Measurements from ENCODE around the gene CBX6. TPM values are rescaled to one million over a fixed set of nuclear protein-coding genes. Genes with fewer than 3 reads are reported as not detected.
A peak's percentile ranks its signal among the peaks of the same experiment; 100 is the strongest.

Gene CBX6
- total RNA-seq, 1 donor from 2014 or later: 61.6 TPM

DNA sequence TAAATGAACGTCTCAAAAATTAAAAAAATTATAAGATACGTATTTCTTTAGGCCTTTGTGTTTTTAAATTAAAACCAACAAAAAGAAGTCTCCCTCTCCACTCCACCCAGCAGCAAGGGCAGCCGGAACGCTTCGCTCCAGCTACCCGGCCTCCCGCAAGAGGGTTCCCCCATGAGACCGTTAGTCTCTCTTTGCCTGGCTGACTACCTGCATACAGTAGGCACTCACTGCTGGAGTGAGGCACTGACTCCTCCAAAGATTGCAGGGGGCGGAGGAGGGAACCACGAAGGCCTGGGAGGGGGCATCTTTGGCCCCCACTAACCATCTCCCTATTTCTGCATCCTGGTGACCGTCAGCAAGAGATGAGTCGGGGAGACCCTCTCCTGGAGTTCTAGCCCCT lies 10.1 kb downstream of the CBX6 start:
- intact Hi-C loops (cut with DNase I): no loop called here
- no peak for ATAC-seq
- Histone ChIP-seq H3K27me3 (no peaks in the 10 kb centered on the region), H3K36me3 (peaks cover 15% of the 10 kb centered on the region), H3K4me1 (peaks cover 20% of the 10 kb centered on the region), H3K4me3 (no peak overlapping the region), H3K9me3 (no peaks in the 10 kb centered on the region), H3K27ac (no peak overlapping the region)
- no peak for TF ChIP-seq CTCF (IDR thresholded peaks at IDR 0.05)
- DNase-seq: peak; percentile 40

GRCh38 chr22:38861170-38861876 lies 10.7 kb downstream of the CBX6 start:
- intact Hi-C loops (cut with DNase I): no loop called here
- Histone ChIP-seq H3K4me3 (no peak overlapping the region), H3K27me3 (no peaks in the 10 kb centered on the region), H3K27ac (no peak overlapping the region), H3K36me3 (peaks cover 10% of the 10 kb centered on the region), H3K9me3 (no peaks in the 10 kb centered on the region), H3K4me1 (peaks cover 20% of the 10 kb centered on the region)
- DNase-seq: peak; percentile 54
- TF ChIP-seq CTCF (IDR thresholded peaks at IDR 0.05): no peak
- no peak for ATAC-seq

- Histone ChIP-seq H3K4me1 (peaks cover 20% of the 10 kb centered on the region), H3K27me3 (no peaks in the 10 kb centered on the region), H3K27ac (no peak overlapping the region), H3K9me3 (no peaks in the 10 kb centered on the region), H3K36me3 (peaks cover 4% of the 10 kb centered on the region), H3K4me3 (no peak overlapping the region)
- no peak for ATAC-seq
- no peak for TF ChIP-seq CTCF (IDR thresholded peaks at IDR 0.05)
- no peak for DNase-seq
- intact Hi-C loops (cut with DNase I): no loop called here
Measured at GRCh38 chr22:38860283-38861169, 11.5 kb downstream of the CBX6 start.

DNA sequence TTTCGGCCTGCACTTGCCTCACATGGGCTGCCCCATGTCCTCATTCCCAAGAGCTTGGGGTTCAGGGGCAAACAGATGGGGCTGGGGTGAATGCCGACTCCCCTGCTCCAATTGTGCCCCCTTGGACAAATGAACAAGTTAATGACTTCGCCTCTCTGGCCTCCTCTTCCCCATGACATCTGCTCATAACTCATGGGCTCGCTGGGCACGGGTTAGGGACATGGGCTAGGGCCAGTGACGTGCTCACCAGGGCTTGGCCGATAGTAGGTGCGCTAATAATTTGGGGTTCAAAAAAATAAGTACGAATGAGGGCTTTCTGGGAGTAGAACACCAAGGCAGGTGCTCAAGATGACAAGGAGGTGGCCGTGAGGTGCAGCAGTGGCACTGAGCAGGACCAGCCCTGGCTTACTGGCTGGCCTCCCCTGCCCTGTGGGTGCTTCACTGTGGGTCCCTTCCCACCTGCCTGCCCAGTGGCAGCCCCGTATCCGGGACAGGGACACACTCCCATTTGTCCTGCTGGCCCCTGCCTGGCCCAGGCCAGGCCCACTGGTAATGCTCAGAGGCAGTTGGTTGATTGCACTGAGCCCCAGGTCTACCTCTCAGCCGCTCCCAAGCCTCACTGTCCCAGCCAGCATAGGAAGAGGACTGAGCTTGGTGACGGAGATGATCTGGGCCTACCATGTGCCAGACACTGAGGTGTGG lies 12.3 kb downstream of the CBX6 start:
- no peak for ATAC-seq

More for the DNA sequence above, 12.3 kb downstream of the CBX6 start:
- Histone ChIP-seq H3K4me1 (peaks cover 12% of the 10 kb centered on the region), H3K27ac (no peak overlapping the region), H3K27me3 (no peaks in the 10 kb centered on the region), H3K4me3 (no peak overlapping the region), H3K9me3 (no peaks in the 10 kb centered on the region), H3K36me3 (no peaks in the 10 kb centered on the region)
- no peak for TF ChIP-seq CTCF (IDR thresholded peaks at IDR 0.05)
- intact Hi-C loops (cut with DNase I): no loop called here
- no peak for DNase-seq

Measured in upper lobe of right lung (tissue), 1 donor.